Chondrocyte (in vitro differentiated cells): ENCODE results near the gene CLMN. TPM values are rescaled to one million over a fixed set of nuclear protein-coding genes. Genes with fewer than 3 reads are reported as not detected.

Source experiments
- DNase-seq: peaks from one replicate; pipeline ENCODE4 v3.0.0; 2021; ENCODE audit warnings: mixed read lengths, low spot score
- H3K27ac Mint-ChIP-seq: one replicate; pipeline ENCODE4 v1.8.0; 2021; ENCODE audit warnings: mild to moderate bottlenecking, moderate library complexity, mixed read lengths; ENCODE audit not compliant: unreplicated experiment
- H3K27me3 Mint-ChIP-seq: 2 replicates; pipeline ENCODE4 v1.8.0; 2021; ENCODE audit warnings: low read depth, mixed read lengths
- H3K36me3 Mint-ChIP-seq: 2 replicates; pipeline ENCODE4 v1.8.0; 2021; ENCODE audit warnings: low read depth, mixed read lengths
- H3K4me1 Mint-ChIP-seq: 2 replicates; pipeline ENCODE4 v1.8.0; 2021; ENCODE audit warnings: low read depth, mild to moderate bottlenecking, mixed read lengths
- H3K4me3 Mint-ChIP-seq: one replicate; pipeline ENCODE4 v1.8.0; 2021; ENCODE audit warnings: mild to moderate bottlenecking, moderate library complexity, mixed read lengths; ENCODE audit not compliant: unreplicated experiment
- H3K9me3 Mint-ChIP-seq: 2 replicates; pipeline ENCODE4 v1.8.0; 2021; ENCODE audit warnings: low read depth, mixed read lengths
- total RNA-seq: library from RNA; stranded (reverse); gene quantifications from 3 replicates; pipeline ENCODE4 v1.2.1, GENCODE V29; 2021
- TF ChIP-seq, protein P1 (sequence below): fragments of 200-600 bp; sonication (generic); IDR thresholded peaks from 2 replicates; pipeline ENCODE4 v1.5.0; 2021; ENCODE audit warnings: antibody characterized with exemption, mild to moderate bottlenecking, moderate library complexity

The CLMN gene
- total RNA-seq, 1 donor from 2014 or later: 7.3 TPM

DNA sequence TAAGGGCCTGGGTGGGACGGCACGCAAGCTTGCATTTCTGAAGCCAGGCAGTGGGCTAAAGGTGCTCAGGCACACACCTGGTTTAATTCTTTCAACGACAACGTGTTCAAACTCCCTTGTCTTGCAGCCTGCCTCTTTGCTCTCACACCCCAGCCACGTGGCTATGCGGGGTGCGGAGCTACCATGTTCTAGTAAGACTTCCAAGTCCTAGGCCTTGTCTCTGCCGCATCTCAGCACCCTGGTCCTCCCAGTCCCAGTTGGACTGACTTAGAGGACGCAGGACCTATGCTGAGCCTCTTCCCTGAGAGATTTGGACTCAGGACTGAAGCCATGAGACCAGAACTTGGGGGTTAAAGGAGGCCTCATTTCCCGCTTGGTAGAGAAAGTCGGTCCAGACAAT lies 62.2 kb downstream of the CLMN start:
- no peak for DNase-seq
- Mint-ChIP-seq H3K27me3 (no peaks in the 10 kb centered on the region), H3K4me3 (no peak overlapping the region), H3K4me1 (peaks cover 34% of the 10 kb centered on the region), H3K36me3 (no peaks in the 10 kb centered on the region), H3K27ac (no peak overlapping the region), H3K9me3 (no peaks in the 10 kb centered on the region)
- TF ChIP-seq, protein P1, sequence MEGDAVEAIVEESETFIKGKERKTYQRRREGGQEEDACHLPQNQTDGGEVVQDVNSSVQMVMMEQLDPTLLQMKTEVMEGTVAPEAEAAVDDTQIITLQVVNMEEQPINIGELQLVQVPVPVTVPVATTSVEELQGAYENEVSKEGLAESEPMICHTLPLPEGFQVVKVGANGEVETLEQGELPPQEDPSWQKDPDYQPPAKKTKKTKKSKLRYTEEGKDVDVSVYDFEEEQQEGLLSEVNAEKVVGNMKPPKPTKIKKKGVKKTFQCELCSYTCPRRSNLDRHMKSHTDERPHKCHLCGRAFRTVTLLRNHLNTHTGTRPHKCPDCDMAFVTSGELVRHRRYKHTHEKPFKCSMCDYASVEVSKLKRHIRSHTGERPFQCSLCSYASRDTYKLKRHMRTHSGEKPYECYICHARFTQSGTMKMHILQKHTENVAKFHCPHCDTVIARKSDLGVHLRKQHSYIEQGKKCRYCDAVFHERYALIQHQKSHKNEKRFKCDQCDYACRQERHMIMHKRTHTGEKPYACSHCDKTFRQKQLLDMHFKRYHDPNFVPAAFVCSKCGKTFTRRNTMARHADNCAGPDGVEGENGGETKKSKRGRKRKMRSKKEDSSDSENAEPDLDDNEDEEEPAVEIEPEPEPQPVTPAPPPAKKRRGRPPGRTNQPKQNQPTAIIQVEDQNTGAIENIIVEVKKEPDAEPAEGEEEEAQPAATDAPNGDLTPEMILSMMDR: no peak

DNA sequence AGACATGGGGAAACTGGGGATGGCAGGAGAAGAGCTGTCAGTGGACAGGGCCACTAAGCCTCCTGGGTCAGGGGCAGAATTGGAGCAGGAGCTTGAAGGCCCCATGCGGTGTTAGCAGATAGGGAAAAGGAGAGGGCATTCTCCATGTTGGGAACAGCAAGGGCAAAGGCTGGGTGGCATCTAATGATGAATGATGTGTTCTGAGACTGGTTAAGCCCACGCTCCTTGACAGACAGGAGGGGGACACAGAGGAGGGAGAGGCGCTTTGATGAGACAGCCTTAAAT lies 63.0 kb downstream of the CLMN start:
- H3K4me1 Mint-ChIP-seq: peaks cover 26% of the 10 kb centered on the region
- no peak overlapping the region for H3K27ac Mint-ChIP-seq
- DNase-seq: no peak
- no peaks in the 10 kb centered on the region for H3K36me3 Mint-ChIP-seq
- TF ChIP-seq, protein P1: no peak
- no peaks in the 10 kb centered on the region for H3K27me3 Mint-ChIP-seq
- no peak overlapping the region for H3K4me3 Mint-ChIP-seq
- H3K9me3 Mint-ChIP-seq: no peaks in the 10 kb centered on the region

DNA sequence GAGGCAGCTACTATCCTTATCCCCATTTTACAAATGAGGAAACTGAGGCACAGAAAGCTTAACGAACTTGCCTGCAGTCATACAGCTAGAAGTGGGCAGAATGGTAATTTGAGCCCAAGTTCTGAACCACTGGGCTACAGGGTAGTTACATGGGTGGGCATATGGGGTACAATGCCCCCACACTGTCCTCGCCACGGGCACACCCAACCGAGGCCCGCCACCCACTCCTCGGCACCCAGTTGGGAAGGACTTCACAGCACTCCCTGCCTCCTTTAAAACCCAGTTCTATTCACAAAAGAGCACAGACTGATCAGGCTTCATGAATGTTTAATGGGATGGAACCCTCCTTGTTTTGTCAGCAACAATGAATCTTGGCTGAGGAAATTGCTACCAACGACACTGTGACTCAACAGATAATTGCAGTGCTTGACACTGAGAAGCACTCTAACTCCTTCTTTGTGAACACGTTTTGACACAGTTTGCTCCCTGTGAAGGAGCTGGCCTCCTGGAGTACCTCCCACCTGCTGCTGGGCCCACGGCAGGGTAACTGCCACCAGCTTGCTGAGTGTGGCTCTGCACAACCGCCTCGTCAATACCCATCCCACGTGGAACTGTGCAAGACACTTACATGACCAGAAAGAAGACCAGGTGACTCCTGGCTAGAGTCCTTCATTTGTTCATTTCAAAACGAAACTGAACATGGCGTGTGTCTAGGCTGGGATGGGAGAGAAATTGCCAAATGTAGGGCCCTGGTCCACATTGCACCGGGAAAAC lies 63.5 kb downstream of the CLMN start:
- Mint-ChIP-seq H3K4me3 (no peak overlapping the region), H3K4me1 (peaks cover 21% of the 10 kb centered on the region), H3K36me3 (no peaks in the 10 kb centered on the region), H3K9me3 (no peaks in the 10 kb centered on the region), H3K27ac (no peak overlapping the region), H3K27me3 (no peaks in the 10 kb centered on the region)
- TF ChIP-seq, protein P1: no peak
- no peak for DNase-seq

DNA sequence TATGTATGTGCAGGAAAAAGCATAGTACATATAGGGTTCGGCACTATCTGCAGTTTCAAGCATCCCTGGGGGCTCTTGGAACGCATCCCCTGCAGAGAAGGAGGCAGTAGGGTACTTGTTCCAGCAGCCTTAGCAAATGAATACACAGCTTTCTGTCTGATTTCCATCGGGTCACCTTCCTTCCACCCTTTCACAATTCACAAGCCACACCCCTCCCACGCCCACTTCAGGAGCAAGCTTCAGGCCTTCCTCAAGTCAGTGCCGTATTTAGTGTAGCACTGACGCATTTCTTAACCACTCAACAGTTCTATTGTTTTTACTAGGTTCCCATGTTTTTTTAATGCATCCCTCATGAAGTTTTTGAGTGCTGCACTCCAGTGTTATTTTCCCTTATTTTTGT lies 64.2 kb downstream of the CLMN start:
- H3K36me3 Mint-ChIP-seq: no peaks in the 10 kb centered on the region
- TF ChIP-seq, protein P1: no peak
- no peak for DNase-seq
- no peak overlapping the region for H3K27ac Mint-ChIP-seq
- no peaks in the 10 kb centered on the region for H3K27me3 Mint-ChIP-seq
- H3K4me1 Mint-ChIP-seq: peaks cover 14% of the 10 kb centered on the region
- no peak overlapping the region for H3K4me3 Mint-ChIP-seq
- H3K9me3 Mint-ChIP-seq: no peaks in the 10 kb centered on the region

DNA sequence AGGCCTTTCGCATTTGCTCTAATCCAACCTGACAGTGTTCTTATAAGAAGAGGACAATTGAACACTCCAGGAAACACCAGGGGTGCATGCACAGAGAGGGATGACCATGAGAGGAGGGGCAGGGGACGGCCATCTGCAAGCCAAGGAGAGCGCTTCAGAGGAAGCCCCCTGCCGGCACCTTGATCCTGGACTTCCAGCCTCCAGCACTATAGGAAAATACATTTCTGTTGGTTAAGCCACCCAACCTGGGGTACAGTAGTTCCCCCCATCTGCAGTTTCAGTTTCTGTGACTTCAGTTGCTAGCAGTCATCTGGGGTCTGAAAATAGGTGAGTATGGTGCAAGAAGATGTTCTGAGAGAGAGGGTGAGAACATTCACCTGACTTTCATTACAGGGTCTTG lies 64.7 kb downstream of the CLMN start:
- no peak overlapping the region for H3K27ac Mint-ChIP-seq
- H3K9me3 Mint-ChIP-seq: no peaks in the 10 kb centered on the region
- DNase-seq: no peak
- no peaks in the 10 kb centered on the region for H3K36me3 Mint-ChIP-seq
- peaks cover 16% of the 10 kb centered on the region for H3K4me1 Mint-ChIP-seq
- TF ChIP-seq, protein P1: no peak
- H3K4me3 Mint-ChIP-seq: no peak overlapping the region
- no peaks in the 10 kb centered on the region for H3K27me3 Mint-ChIP-seq
